ENCODE results near the gene AGRN. TPM values are rescaled to one million over a fixed set of nuclear protein-coding genes. Genes with fewer than 3 reads are reported as not detected.

Gene AGRN
- total RNA-seq, 1 donor: 30.0 TPM

Small RNA genes within 50 kb of the gene (small RNA-seq; reads per million reads assigned to genes)
- gene AL645608.3: not detected

Other genes starting within 250 kb of the AGRN start
- 7.7 and 8.3 TPM in 2 replicates for gene SAMD11, start 96.2 kb upstream of the AGRN start, total RNA-seq
- gene NOC2L, start 60.9 kb upstream of the AGRN start, total RNA-seq: 47.7 and 47.8 TPM in 2 replicates
- 5.4 and 6.2 TPM in 2 replicates for gene KLHL17, start 59.5 kb upstream of the AGRN start, total RNA-seq
- gene PLEKHN1, start 53.6 kb upstream of the AGRN start, total RNA-seq: 0.36 and 0.88 TPM in 2 replicates
- gene PERM1, start 38.0 kb upstream of the AGRN start, total RNA-seq: not detected in 2 replicates
- gene HES4, start 20.0 kb upstream of the AGRN start, total RNA-seq: 0.29 and 0.72 TPM in 2 replicates
- gene ISG15, start 6.6 kb upstream of the AGRN start, total RNA-seq: 55.4 and 90.5 TPM in 2 replicates
- gene RNF223, start 54.2 kb downstream of the AGRN start, total RNA-seq: not detected in 2 replicates
- gene C1orf159, start 96.0 kb downstream of the AGRN start, total RNA-seq: 5.4 and 8.5 TPM in 2 replicates
- not detected in 2 replicates for gene TTLL10, start 153.8 kb downstream of the AGRN start, total RNA-seq
- gene TNFRSF18, start 186.5 kb downstream of the AGRN start, total RNA-seq: 0.29 TPM in 1 of 2 replicates, not detected in the other
- under 0.01 TPM in 1 of 2 replicates, not detected in the other for gene TNFRSF4, start 194.0 kb downstream of the AGRN start, total RNA-seq
- gene SDF4, start 211.9 kb downstream of the AGRN start, total RNA-seq: 136 and 151 TPM in 2 replicates
- gene B3GALT6, start 212.1 kb downstream of the AGRN start, total RNA-seq: 26.5 and 29.7 TPM in 2 replicates
- 0.36 and 0.59 TPM in 2 replicates for gene C1QTNF12, start 226.6 kb downstream of the AGRN start, total RNA-seq

Measured in osteoblast (primary cell).